Panc1 (cell line): ENCODE data around the gene CORO2A. TPM values are rescaled to one million over a fixed set of nuclear protein-coding genes. Genes with fewer than 3 reads are reported as not detected.

ENCODE experiments used
- ATAC-seq: fragments of 200-7000 bp; cut with Tn5 transposase; 2 replicates; pipeline ENCODE4 v1.9.1; 2020; ENCODE audit warnings: mild to moderate bottlenecking, moderate library complexity
- BruUV-seq: library from RNA; stranded (reverse); fragments of 400-500 nt; replicated peaks from 2 replicates; lab custom pipeline; 2021; lab: Mats Ljungman, UMichigan
- CTCF ChIA-PET: fragments of 300-600 bp; sonication (Branson Sonifier 250); formaldehyde crosslinking; loops from one replicate; lab custom pipeline; 2022; ENCODE audit warnings: antibody characterized with exemption; lab: Charles Lee
- POLR2A ChIA-PET: fragments of 300-600 bp; sonication (Branson Sonifier 250); formaldehyde crosslinking; loops from one replicate; lab custom pipeline; 2022; ENCODE audit warnings: antibody characterized with exemption; lab: Charles Lee
- DNase-seq: peaks from one replicate; pipeline ENCODE4 v3.0.0-alpha.2; 2010; ENCODE audit warnings: low read depth, low spot score
- H3K27ac ChIP-seq: 2 replicates; pipeline ENCODE4 v1.5.1; 2011; ENCODE audit warnings: mild to moderate bottlenecking, low read length, inconsistent platforms
- H3K27me3 ChIP-seq: fragments of 200-500 bp; sonication (Bioruptor generic); 2 replicates; pipeline ENCODE4 v1.6.0; 2014; ENCODE audit warnings: low read length, inconsistent platforms; ENCODE audit not compliant: control insufficient read depth, insufficient read depth
- H3K36me3 ChIP-seq: fragments of 200-500 bp; sonication (Bioruptor generic); 2 replicates; pipeline ENCODE4 v1.5.1; 2014; ENCODE audit warnings: inconsistent platforms, mild to moderate bottlenecking, low read length, moderate library complexity; ENCODE audit not compliant: control insufficient read depth, insufficient read depth
- H3K4me1 ChIP-seq: 2 replicates; pipeline ENCODE4 v1.5.1; 2011; ENCODE audit warnings: inconsistent platforms, mild to moderate bottlenecking, low read length, moderate library complexity; ENCODE audit not compliant: control insufficient read depth, insufficient read depth
- H3K4me3 ChIP-seq, 2 experiments: 2 replicates each; pipeline ENCODE4 v1.5.1; 2011 to 2012; ENCODE audit warnings: low read depth in 2 of 2, low read length in 2 of 2, mild to moderate bottlenecking in 2 of 2, inconsistent platforms in 1 of 2, moderate library complexity in 1 of 2
- H3K9me3 ChIP-seq: fragments of 200-500 bp; sonication (Bioruptor generic); 2 replicates; pipeline ENCODE4 v1.5.1; 2014; ENCODE audit warnings: low read depth, mild to moderate bottlenecking, inconsistent platforms, low read length, moderate library complexity; ENCODE audit not compliant: control insufficient read depth, insufficient read depth
- CTCF ChIP-seq: fragments of 450-650 bp; IDR thresholded peaks from 2 replicates; pipeline ENCODE4 v1.5.1; 2017; ENCODE audit warnings: mild to moderate bottlenecking
- POLR2AphosphoS5 ChIP-seq: IDR thresholded peaks from 2 replicates; pipeline ENCODE4 v1.6.1; 2012; ENCODE audit warnings: mild to moderate bottlenecking, low read depth, low read length, moderate library complexity
- REST ChIP-seq, 2 experiments: IDR thresholded peaks; 2 replicates each; pipeline ENCODE4 v1.6.1; 2011 to 2012; ENCODE audit warnings: low read depth in 2 of 2, control low read depth in 1 of 2, low read length in 1 of 2, mild to moderate bottlenecking in 1 of 2, moderate library complexity in 1 of 2; ENCODE audit not compliant: insufficient read depth in 1 of 2
- SIN3A ChIP-seq: IDR thresholded peaks from 2 replicates; pipeline ENCODE4 v1.6.1; 2012; ENCODE audit warnings: low read depth, mild to moderate bottlenecking, low read length, moderate library complexity, borderline replicate concordance; ENCODE audit not compliant: insufficient read depth
- TCF7L2 ChIP-seq: IDR thresholded peaks from 2 replicates; pipeline ENCODE4 v1.6.1; 2011; ENCODE audit warnings: mild to moderate bottlenecking, low read depth, low read length, inconsistent platforms
- in situ Hi-C: cut with HindIII; loops from 2 replicates; pipeline ENCODE4 v1.10.0; 2016; ENCODE audit warnings: low sequenced_read_pairs, low pct_unique_long_range_greater_than_20kb
- intact Hi-C: fragments of 100-400 bp; cut with micrococcal nuclease; formaldehyde crosslinking; loops from one replicate; pipeline ENCODE4 v1.10.0; 2022; ENCODE audit not compliant: unreplicated experiment
- total RNA-seq: library from RNA; stranded (reverse); gene quantifications from one replicate; pipeline ENCODE4 v1.2.1, GENCODE V29; 2021; ENCODE audit not compliant: unreplicated experiment

Gene CORO2A
- total RNA-seq, 1 experiment from 2014 or later: 2.0 TPM

- CTCF ChIA-PET: no interaction called here
- DNase-seq: no peak
- peaks cover 22% of the 10 kb centered on the region for H3K4me1 ChIP-seq
Measured at GRCh38 chr9:98171176-98171925, 21.1 kb downstream of the CORO2A start.

GRCh38 chr9:98168941-98169488, 23.4 kb downstream of the CORO2A start:
- peaks cover 22% of the 10 kb centered on the region for H3K4me1 ChIP-seq
- no peaks in the 10 kb centered on the region for H3K9me3 ChIP-seq
- in situ Hi-C loops (no loop called here), intact Hi-C loops (no loop called here)
- no peak overlapping the region for H3K4me3 ChIP-seq
- H3K27ac ChIP-seq: no peak overlapping the region
- H3K36me3 ChIP-seq: no peaks in the 10 kb centered on the region
- ChIA-PET CTCF (no interaction called here), POLR2A (no interaction called here)
- H3K27me3 ChIP-seq: no peaks in the 10 kb centered on the region
- peak; percentile 67 for ATAC-seq
- no peak for DNase-seq
- no TSS peak for BruUV-seq
- TF ChIP-seq TCF7L2: no peak
- no peak for TF ChIP-seq POLR2AphosphoS5
- TF ChIP-seq CTCF: no peak
- no peak for TF ChIP-seq REST (IDR thresholded peaks at IDR 0.05; ENCODE audit: insufficient read depth in 1 of 2, low read depth in 2 of 2, low read length in 1 of 2)

More at GRCh38 chr9:98171176-98171925, 21.1 kb downstream of the CORO2A start:
- Histone ChIP-seq H3K27ac (no peak overlapping the region; the same call in 1 of the 2 replicates), H3K27me3 (no peaks in the 10 kb centered on the region), H3K9me3 (no peaks in the 10 kb centered on the region), H3K36me3 (no peaks in the 10 kb centered on the region), H3K4me3 (no peak overlapping the region)
- intact Hi-C loops: no loop called here
- in situ Hi-C loops: no loop called here
- POLR2A ChIA-PET: no interaction called here
- TF ChIP-seq SIN3A (no peak), REST (IDR thresholded peaks at IDR 0.05; ENCODE audit: insufficient read depth in 1 of 2, low read depth in 2 of 2, low read length in 1 of 2) (no peak), POLR2AphosphoS5 (no peak), CTCF (no peak), TCF7L2 (no peak)
- no TSS peak for BruUV-seq
- no peak for ATAC-seq
